ENCODE data around the gene RTN1. TPM values are rescaled to one million over a fixed set of nuclear protein-coding genes. Genes with fewer than 3 reads are reported as not detected.

Gene RTN1
- total and polyA plus RNA-seq, 9 of the 15 experiments (the other 6 are each of a cell fraction or from before 2014, with no cell fraction given) = 0.03 to 0.09 TPM; not detected in 7

DNA sequence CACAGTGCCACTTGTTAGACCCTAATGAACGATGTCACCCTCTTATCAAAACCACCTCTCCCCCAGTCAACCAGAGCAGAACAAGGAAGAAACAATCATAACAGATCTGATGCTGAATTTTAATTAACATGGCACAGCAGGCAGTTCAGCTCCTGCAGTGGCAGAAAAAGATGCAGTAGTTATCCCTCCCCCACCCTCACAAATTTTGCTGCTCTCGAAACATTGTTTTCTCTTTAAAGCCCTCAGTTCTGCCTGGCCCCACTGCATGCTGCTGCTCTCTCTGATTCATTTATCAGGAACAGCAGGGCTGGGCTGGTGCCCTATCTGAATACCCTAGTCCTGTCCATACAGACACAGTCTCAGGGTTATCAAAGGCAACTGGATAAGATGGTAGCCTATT lies 306.2 kb downstream of the RTN1 start:
- no peak overlapping the region for H3K4me2 ChIP-seq (ENCODE audit: insufficient read depth, low read length)
- intact Hi-C loops (cut with micrococcal nuclease) (no loop called here), in situ Hi-C loops (cut with MboI) (no loop called here)
- H3K9me1 ChIP-seq (ENCODE audit: control insufficient read depth, insufficient read depth, low read length) = no peaks in the 10 kb centered on the region
- no peak for DNase-seq (ENCODE audit: extremely low read depth in 1 of 4, low spot score in 3 of 4)
- no peak overlapping the region for H3K9ac ChIP-seq (ENCODE audit: insufficient read depth in 1 of 2, low read depth in 2 of 2, low read length in 2 of 2)
- no peak overlapping the region for H3K27ac ChIP-seq (ENCODE audit: extremely low read depth, low read depth, low read length)
- FAIRE-seq = no peak
- TF ChIP-seq ZSCAN32 (CRISPR knock-in tag; IDR thresholded peaks at IDR 0.05) = no peak
- TF ChIP-seq ZSCAN29 (IDR thresholded peaks at IDR 0.05) = no peak
- no TSS peak for BruUV-seq (replicated peaks)
- WGBS (ENCODE audit: insufficient coverage, low coverage, missing lambda C conversion rate) = 0% methylated on average over 2 of the region's 2 CpGs
- POLR2A ChIA-PET = no interaction called here
- H4K20me1 ChIP-seq (replicated peaks; ENCODE audit: control insufficient read depth, insufficient read depth, low read length) = no peaks in the 10 kb centered on the region
- no peaks in the 10 kb centered on the region for H3K36me3 ChIP-seq (ENCODE audit: control insufficient read depth, insufficient read depth, low read length)
- no peak overlapping the region for H2AFZ ChIP-seq (ENCODE audit: low read depth, low read length)
- no peak for ATAC-seq
- H3K27me3 ChIP-seq (ENCODE audit: control insufficient read depth in 2 of 2, insufficient read depth in 2 of 2, low read length in 2 of 2) = no peaks in the 10 kb centered on the region
- CTCF ChIA-PET (ENCODE audit: low intra/inter-chr PET ratio) = no interaction called here
- no peaks in the 10 kb centered on the region for H3K4me1 ChIP-seq (replicated peaks in 1 of 2; ENCODE audit: control insufficient read depth in 2 of 2, insufficient read depth in 2 of 2, low read length in 2 of 2)
- no peak overlapping the region for H3K4me3 ChIP-seq
- no peaks in the 10 kb centered on the region for H3K9me3 ChIP-seq (replicated peaks; ENCODE audit: control insufficient read depth, insufficient read depth, low read depth, low read length)
- no peaks in the 10 kb centered on the region for H3K79me2 ChIP-seq (ENCODE audit: control insufficient read depth, insufficient read depth, low read length)

DNA sequence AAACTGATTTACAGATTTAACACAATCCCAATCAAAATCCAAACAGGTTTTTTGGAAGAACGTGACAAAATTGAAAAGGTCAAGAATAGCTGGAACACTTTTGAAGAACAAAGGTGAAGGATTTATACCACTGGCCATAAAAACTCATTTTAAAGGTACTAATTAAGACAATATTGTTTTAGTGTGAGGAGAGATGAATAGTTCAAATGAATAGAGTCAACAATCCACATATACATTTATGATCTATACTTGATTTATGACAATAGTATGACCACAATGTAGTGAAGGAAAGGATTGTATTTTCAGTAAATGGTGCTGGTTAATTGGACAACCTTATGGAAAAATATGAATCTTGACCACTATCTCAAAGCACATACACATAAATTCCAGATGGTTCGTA lies 323.3 kb downstream of the RTN1 start:
- DNase-seq (ENCODE audit: extremely low read depth in 1 of 4, low spot score in 3 of 4) = no peak
- Histone ChIP-seq H3K9ac (ENCODE audit: insufficient read depth in 1 of 2, low read depth in 2 of 2, low read length in 2 of 2) (no peak overlapping the region), H3K4me2 (ENCODE audit: insufficient read depth, low read length) (no peak overlapping the region), H3K9me3 (replicated peaks; ENCODE audit: control insufficient read depth, insufficient read depth, low read depth, low read length) (no peaks in the 10 kb centered on the region), H3K9me1 (ENCODE audit: control insufficient read depth, insufficient read depth, low read length) (no peaks in the 10 kb centered on the region), H2AFZ (ENCODE audit: low read depth, low read length) (no peak overlapping the region), H3K4me3 (no peak overlapping the region), H3K27ac (ENCODE audit: extremely low read depth, low read depth, low read length) (no peak overlapping the region), H4K20me1 (replicated peaks; ENCODE audit: control insufficient read depth, insufficient read depth, low read length) (no peaks in the 10 kb centered on the region), H3K4me1 (replicated peaks in 1 of 2; ENCODE audit: control insufficient read depth in 2 of 2, insufficient read depth in 2 of 2, low read length in 2 of 2) (no peaks in the 10 kb centered on the region), H3K36me3 (ENCODE audit: control insufficient read depth, insufficient read depth, low read length) (no peaks in the 10 kb centered on the region), H3K79me2 (ENCODE audit: control insufficient read depth, insufficient read depth, low read length) (no peaks in the 10 kb centered on the region), H3K27me3 (ENCODE audit: control insufficient read depth in 2 of 2, insufficient read depth in 2 of 2, low read length in 2 of 2) (no peaks in the 10 kb centered on the region)
- intact Hi-C loops (cut with micrococcal nuclease) = no loop called here
- CTCF ChIA-PET (ENCODE audit: low intra/inter-chr PET ratio) = no interaction called here
- POLR2A ChIA-PET = no interaction called here
- FAIRE-seq = no peak
- no peak for ATAC-seq
- in situ Hi-C loops (cut with MboI) = no loop called here
- BruUV-seq (replicated peaks) = no TSS peak
- WGBS (ENCODE audit: insufficient coverage, low coverage, missing lambda C conversion rate) = 0% methylated on average over 2 of the region's 2 CpGs
- no peak for TF ChIP-seq SREBF2 (CRISPR knock-in tag; IDR thresholded peaks at IDR 0.05)
- TF ChIP-seq, protein P1, sequence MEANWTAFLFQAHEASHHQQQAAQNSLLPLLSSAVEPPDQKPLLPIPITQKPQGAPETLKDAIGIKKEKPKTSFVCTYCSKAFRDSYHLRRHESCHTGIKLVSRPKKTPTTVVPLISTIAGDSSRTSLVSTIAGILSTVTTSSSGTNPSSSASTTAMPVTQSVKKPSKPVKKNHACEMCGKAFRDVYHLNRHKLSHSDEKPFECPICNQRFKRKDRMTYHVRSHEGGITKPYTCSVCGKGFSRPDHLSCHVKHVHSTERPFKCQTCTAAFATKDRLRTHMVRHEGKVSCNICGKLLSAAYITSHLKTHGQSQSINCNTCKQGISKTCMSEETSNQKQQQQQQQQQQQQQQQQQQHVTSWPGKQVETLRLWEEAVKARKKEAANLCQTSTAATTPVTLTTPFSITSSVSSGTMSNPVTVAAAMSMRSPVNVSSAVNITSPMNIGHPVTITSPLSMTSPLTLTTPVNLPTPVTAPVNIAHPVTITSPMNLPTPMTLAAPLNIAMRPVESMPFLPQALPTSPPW (CRISPR knock-in tag; IDR thresholded peaks at IDR 0.05) = no peak
- TF ChIP-seq TAF7 (tag; IDR thresholded peaks at IDR 0.05) = no peak
- TF ChIP-seq, protein P2, sequence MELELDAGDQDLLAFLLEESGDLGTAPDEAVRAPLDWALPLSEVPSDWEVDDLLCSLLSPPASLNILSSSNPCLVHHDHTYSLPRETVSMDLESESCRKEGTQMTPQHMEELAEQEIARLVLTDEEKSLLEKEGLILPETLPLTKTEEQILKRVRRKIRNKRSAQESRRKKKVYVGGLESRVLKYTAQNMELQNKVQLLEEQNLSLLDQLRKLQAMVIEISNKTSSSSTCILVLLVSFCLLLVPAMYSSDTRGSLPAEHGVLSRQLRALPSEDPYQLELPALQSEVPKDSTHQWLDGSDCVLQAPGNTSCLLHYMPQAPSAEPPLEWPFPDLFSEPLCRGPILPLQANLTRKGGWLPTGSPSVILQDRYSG (tag; conservative IDR thresholded peaks at IDR 0.05; ENCODE audit: low read depth) = no peak
- TF ChIP-seq EP400 (IDR thresholded peaks at IDR 0.05) = no peak
- TF ChIP-seq, protein P3, sequence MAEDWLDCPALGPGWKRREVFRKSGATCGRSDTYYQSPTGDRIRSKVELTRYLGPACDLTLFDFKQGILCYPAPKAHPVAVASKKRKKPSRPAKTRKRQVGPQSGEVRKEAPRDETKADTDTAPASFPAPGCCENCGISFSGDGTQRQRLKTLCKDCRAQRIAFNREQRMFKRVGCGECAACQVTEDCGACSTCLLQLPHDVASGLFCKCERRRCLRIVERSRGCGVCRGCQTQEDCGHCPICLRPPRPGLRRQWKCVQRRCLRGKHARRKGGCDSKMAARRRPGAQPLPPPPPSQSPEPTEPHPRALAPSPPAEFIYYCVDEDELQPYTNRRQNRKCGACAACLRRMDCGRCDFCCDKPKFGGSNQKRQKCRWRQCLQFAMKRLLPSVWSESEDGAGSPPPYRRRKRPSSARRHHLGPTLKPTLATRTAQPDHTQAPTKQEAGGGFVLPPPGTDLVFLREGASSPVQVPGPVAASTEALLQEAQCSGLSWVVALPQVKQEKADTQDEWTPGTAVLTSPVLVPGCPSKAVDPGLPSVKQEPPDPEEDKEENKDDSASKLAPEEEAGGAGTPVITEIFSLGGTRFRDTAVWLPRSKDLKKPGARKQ (CRISPR knock-in tag; IDR thresholded peaks at IDR 0.05) = no peak
- TF ChIP-seq ZNF79 (CRISPR knock-in tag; IDR thresholded peaks at IDR 0.05; ENCODE audit: low read depth) = no peak
- TF ChIP-seq ZC3H11A (IDR thresholded peaks at IDR 0.05; ENCODE audit: low read depth, low read length) = no peak
- TF ChIP-seq GATAD2B (IDR thresholded peaks at IDR 0.05; ENCODE audit: borderline replicate concordance) = no peak
- no peak for TF ChIP-seq DDX20 (tag; IDR thresholded peaks at IDR 0.05; ENCODE audit: low read depth)
- TF ChIP-seq ILF3 (IDR thresholded peaks at IDR 0.05; ENCODE audit: borderline replicate concordance) = no peak

All from K562 (cell line).